Epithelial cell of proximal tubule (primary cell): ENCODE measurements around the gene NRP2. TPM values are rescaled to one million over a fixed set of nuclear protein-coding genes. Genes with fewer than 3 reads are reported as not detected.

Experiments used
- DNase-seq: peaks from one replicate; pipeline ENCODE4 v3.0.0-alpha.2; 2011; ENCODE audit warnings: low read depth
- H3K4me3 ChIP-seq: 2 replicates; pipeline ENCODE4 v1.5.1; 2011; ENCODE audit warnings: low read depth, mild to moderate bottlenecking, low read length
- CTCF ChIP-seq: conservative IDR thresholded peaks from 2 replicates; pipeline ENCODE4 v1.5.1; 2012; ENCODE audit warnings: low read depth, mild to moderate bottlenecking, low read length
- total RNA-seq: library from RNA; depleted of rRNA; stranded (reverse); fragments of >200 nt; gene quantifications from 2 replicates; pipeline ENCODE4 v1.2.3, GENCODE V29; 2015

Gene NRP2
- total RNA-seq, 1 donor from 2014 or later: 36.5 TPM

GRCh38 chr2:205695460-205695991, 13.2 kb downstream of the NRP2 start:
- DNase-seq: no peak
- no peak overlapping the region for H3K4me3 ChIP-seq
- no peak for TF ChIP-seq CTCF

GRCh38 chr2:205696331-205696926, 14.1 kb downstream of the NRP2 start:
- DNase-seq: no peak
- no peak overlapping the region for H3K4me3 ChIP-seq
- peak; percentile 52 for TF ChIP-seq CTCF

GRCh38 chr2:205696927-205697441, 14.7 kb downstream of the NRP2 start:
- no peak for TF ChIP-seq CTCF
- DNase-seq: no peak
- no peak overlapping the region for H3K4me3 ChIP-seq

GRCh38 chr2:205698286-205699268, 16.3 kb downstream of the NRP2 start:
- DNase-seq: peak; percentile 69
- TF ChIP-seq CTCF: no peak
- H3K4me3 ChIP-seq: no peak overlapping the region

GRCh38 chr2:205699515-205700289, 17.4 kb downstream of the NRP2 start:
- no peak overlapping the region for H3K4me3 ChIP-seq
- no peak for TF ChIP-seq CTCF

GRCh38 chr2:205700331-205701132, 18.2 kb downstream of the NRP2 start:
- DNase-seq: peak; percentile 82
- no peak for TF ChIP-seq CTCF
- H3K4me3 ChIP-seq: peak overlapping the region; percentile 30

More at GRCh38 chr2:205699515-205700289, 17.4 kb downstream of the NRP2 start:
- no peak for DNase-seq
